GDM1 (cell line): ENCODE measurements around the gene CPXM2.

ENCODE experiments used
- DNase-seq: peaks from one replicate; lab custom pipeline; 2025; lab: John Stamatoyannopoulos, UW

CPXM2 gene

GRCh38 chr10:123904834-123905409, 13.3 kb upstream of the CPXM2 start:
- no peak for DNase-seq

GRCh38 chr10:123903621-123904020, 12.0 kb upstream of the CPXM2 start:
- no peak for DNase-seq

GRCh38 chr10:123901621-123902020, 10.0 kb upstream of the CPXM2 start:
- no peak for DNase-seq

- DNase-seq = no peak
These were observed 5.5 kb upstream of the CPXM2 start for GRCh38 chr10:123897146-123897545.

- DNase-seq = no peak
These were observed 4.8 kb upstream of the CPXM2 start for GRCh38 chr10:123896246-123896927.

- DNase-seq = no peak
These were observed 2.0 kb upstream of the CPXM2 start for GRCh38 chr10:123893651-123894050.

- DNase-seq = no peak
These were observed 857 bp downstream of the CPXM2 start for GRCh38 chr10:123890756-123891143.

- no peak for DNase-seq
These were observed 1.4 kb downstream of the CPXM2 start for GRCh38 chr10:123890226-123890625.

- DNase-seq = no peak
These were observed 1.8 kb downstream of the CPXM2 start for GRCh38 chr10:123889821-123890220.

GRCh38 chr10:123888751-123889150, 2.9 kb downstream of the CPXM2 start:
- DNase-seq = no peak

- DNase-seq = no peak
These were observed 3.4 kb downstream of the CPXM2 start for GRCh38 chr10:123888256-123888655.

GRCh38 chr10:123886292-123886691, 5.3 kb downstream of the CPXM2 start:
- no peak for DNase-seq

GRCh38 chr10:123885406-123886170, 6.0 kb downstream of the CPXM2 start:
- DNase-seq = no peak

GRCh38 chr10:123884907-123885381, 6.7 kb downstream of the CPXM2 start:
- no peak for DNase-seq

GRCh38 chr10:123884351-123884906, 7.2 kb downstream of the CPXM2 start:
- no peak for DNase-seq

GRCh38 chr10:123883673-123884320, 7.8 kb downstream of the CPXM2 start:
- no peak for DNase-seq

GRCh38 chr10:123882681-123883445, 8.7 kb downstream of the CPXM2 start:
- DNase-seq = no peak

- no peak for DNase-seq
These were observed 9.4 kb downstream of the CPXM2 start for GRCh38 chr10:123882177-123882576.

- no peak for DNase-seq
These were observed 11.9 kb downstream of the CPXM2 start for GRCh38 chr10:123879606-123880257.

- no peak for DNase-seq
These were observed 12.8 kb downstream of the CPXM2 start for GRCh38 chr10:123878666-123879303.
